GM10248 (cell line): ENCODE results near the gene ZNF76.

Experiments
- CTCF ChIA-PET: fragments of 300-600 bp; sonication (Branson Sonifier 250); formaldehyde crosslinking; extraction: SDS; loops from one replicate; lab custom pipeline; 2021; ENCODE audit warnings: antibody characterized with exemption; lab: Yijun Ruan, JAX
- POLR2A ChIA-PET: fragments of 350-650 bp; sonication (Branson Sonifier 250); formaldehyde crosslinking; extraction: SDS; loops from one replicate; lab custom pipeline; 2020; ENCODE audit warnings: antibody characterized with exemption; lab: Yijun Ruan, JAX
- DNase-seq: peaks from one replicate; pipeline ENCODE4 v3.0.0; 2012; ENCODE audit errors: extremely low spot score
- TF ChIP-seq, protein P1 (sequence below): IDR thresholded peaks from 2 replicates; pipeline ENCODE4 v1.5.1; 2012; ENCODE audit warnings: mild to moderate bottlenecking, low read depth; ENCODE audit errors: extremely low read depth, missing control alignments, control extremely low read depth

ZNF76 gene

DNA sequence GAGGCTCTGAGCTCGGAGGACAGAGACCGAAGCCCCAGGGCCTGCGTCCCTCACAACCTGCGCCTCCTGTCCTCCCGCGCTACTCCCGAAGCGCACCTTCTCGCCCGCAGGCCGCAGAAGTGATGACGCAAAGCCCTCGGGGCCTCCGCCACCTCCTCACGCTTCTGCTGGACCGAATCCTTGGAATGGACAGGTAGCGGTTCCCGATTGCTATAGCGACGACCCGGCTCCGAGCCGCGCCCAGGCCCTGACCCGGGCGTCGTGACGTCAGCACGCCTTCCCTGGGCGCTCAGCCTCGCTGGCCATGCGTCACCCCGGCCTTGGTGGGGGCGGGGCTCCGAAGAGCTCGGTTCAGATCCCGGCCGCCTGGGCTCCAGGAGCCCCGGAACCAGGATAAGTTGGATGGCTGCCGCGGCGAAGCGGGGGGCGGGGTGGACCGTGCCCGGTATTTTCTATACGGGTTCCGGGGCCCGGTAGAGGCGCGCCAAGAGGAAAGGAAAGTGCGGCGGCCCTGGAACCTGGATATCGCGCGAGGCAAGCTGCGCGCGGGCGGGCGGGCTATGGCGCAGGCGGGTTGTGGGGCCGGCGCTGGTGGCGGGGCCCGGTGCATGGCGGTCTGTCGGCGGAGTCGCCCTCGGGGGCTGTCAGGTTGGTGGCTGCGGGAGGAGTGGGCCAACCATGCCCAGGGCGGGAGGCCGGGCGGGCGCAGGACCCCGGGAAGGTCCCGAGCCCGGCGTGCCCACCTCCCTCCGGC lies at the start of gene ZNF76:
Gene ZNF76, plus strand, starts transcription at position 542 of the 754 bp plus-strand sequence. CDS start 21,417 bp downstream, outside the sequence.
- ChIA-PET CTCF (interaction anchor here (0.9 to 7.3 kb wide), 6 partner anchors 10 to 477 kb away, joined by 3 to 63 read pairs (median 4); partner anchors contain the start of gene ARMC12), POLR2A (no interaction called here)
- TF ChIP-seq, protein P1, sequence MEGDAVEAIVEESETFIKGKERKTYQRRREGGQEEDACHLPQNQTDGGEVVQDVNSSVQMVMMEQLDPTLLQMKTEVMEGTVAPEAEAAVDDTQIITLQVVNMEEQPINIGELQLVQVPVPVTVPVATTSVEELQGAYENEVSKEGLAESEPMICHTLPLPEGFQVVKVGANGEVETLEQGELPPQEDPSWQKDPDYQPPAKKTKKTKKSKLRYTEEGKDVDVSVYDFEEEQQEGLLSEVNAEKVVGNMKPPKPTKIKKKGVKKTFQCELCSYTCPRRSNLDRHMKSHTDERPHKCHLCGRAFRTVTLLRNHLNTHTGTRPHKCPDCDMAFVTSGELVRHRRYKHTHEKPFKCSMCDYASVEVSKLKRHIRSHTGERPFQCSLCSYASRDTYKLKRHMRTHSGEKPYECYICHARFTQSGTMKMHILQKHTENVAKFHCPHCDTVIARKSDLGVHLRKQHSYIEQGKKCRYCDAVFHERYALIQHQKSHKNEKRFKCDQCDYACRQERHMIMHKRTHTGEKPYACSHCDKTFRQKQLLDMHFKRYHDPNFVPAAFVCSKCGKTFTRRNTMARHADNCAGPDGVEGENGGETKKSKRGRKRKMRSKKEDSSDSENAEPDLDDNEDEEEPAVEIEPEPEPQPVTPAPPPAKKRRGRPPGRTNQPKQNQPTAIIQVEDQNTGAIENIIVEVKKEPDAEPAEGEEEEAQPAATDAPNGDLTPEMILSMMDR, result peak; percentile 56
- DNase-seq, result peak; percentile 98

DNA sequence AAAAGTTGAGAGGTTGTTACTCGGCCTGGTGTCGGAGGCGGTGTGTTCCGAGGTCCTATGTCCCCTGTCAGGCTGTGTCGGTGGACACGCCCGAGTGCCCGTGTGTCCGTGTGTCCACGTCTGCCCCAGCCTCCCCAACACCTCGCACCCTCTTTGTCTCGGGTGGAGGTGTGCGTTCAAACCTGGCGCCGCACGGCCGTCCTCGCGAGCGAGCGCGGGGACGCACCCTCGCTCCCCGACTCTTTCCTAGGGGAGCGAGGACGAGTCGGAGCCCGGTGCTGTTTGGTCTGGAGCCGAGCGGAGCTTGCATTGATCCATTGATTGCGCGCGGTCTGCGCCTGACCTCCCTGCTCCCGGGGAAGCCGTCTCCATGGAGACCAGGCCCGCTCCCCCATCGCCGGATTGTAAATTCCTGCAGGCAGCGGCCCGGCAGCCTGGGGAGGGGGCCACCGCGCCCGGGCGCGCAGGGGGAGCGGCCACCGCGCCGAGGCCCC lies 46.2 kb upstream of the ZNF76 start:
- ChIA-PET POLR2A (no interaction called here), CTCF (interaction anchor here (3.4 kb wide), 2 partner anchors 8 to 27 kb away, joined by 23 read pairs; no protein-coding TSS in a partner anchor)
- DNase-seq, result no peak
- TF ChIP-seq, protein P1, result no peak

DNA sequence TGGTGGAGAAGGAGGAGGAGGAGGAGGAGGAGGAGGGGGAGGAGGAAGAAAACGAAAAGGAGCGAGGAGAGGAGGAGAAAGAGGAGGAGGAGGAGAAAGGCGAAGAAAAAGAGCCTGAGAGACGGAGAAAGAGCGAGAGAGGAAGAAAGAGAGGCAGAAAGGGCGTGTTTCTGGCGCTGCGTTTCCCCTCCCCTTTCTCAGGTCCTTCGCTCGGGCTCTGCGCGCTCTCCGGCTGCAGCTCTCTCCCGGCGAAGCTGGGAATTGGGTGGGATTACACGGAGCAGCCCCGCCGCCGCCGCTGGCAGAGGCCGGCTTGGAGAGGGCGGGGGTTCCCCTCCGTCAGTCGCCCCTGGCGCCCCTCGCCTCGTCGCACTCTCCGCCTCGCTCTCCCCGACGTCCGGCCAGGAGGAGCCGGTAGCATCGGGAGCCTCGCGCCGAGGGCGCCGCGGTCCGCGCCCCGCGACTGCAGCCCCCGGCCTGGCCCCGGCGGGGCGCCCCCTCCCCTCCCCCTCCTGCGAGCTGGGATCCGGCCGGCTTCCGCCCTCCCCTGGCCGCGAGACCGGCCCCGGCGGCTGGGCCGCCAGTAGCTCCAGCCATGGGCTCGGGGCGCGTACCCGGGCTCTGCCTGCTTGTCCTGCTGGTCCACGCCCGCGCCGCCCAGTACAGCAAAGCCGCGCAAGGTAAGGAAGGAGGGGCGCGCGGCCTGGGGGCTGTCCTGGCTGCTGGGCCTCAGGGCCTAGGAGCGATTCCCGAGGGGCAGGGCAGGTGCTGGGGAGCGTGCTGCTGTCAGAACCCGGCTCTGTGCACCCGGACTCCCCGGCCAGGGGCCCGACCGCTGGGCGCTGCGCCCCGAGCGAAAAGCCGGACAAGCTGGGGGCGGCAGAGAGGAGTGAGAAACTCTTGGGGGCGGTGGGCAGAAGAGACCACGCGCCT lies 45.4 kb upstream of the ZNF76 start, which contains the start of gene SCUBE3:
Gene SCUBE3, plus strand, starts transcription at position 133 of the 933 bp plus-strand sequence. Its CDS starts 463 bp downstream, at position 596.
- CTCF ChIA-PET, result interaction anchor here (1.8 to 3.4 kb wide), 3 partner anchors 9 to 26 kb away, joined by 4 to 23 read pairs (median 23); no protein-coding TSS in a partner anchor
- DNase-seq, result peak; percentile 68
- POLR2A ChIA-PET, result no interaction called here
- TF ChIP-seq, protein P1, result no peak

DNA sequence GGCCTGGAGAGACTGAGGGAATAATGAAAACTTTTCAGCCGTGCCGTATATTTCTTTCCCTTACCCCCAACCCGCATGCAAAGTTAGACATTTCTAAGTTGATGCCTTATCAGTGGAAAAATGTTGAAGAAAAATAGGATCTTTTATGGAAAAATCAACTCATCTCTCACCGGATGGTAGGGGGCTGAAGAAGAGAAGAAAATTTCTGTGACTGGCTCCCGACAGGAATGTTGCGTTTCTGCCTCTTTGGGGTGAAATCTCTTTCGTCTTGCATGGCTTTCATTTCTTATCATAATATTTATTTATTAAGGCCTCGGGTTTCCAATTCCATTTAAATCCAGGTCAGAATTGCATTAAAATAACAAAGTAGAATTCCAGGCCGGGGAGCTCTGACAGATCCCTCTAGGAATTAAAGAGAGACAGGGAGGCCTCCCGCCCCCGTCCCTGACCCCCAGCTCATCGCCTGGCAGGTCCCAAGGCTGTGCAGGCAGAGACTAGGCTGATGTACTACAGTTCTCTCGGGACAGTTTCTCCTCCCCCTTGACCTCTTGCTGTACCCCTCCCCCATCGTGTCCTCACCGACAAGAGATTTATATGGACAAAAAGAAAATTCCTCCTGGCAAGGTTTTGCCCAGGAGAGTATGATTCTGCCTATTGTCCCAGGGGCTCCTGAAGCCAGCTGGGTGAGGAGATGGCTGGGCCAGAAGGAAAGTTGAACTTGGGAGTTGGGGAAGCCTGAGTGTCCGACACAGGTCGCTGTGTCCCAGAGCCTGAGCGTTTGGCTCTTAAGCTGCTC lies 44.5 kb upstream of the ZNF76 start:
- POLR2A ChIA-PET, result no interaction called here
- DNase-seq, result no peak
- TF ChIP-seq, protein P1, result no peak
- CTCF ChIA-PET, result interaction anchor here (0.9 to 3.4 kb wide), 6 partner anchors 10 to 755 kb away, joined by 3 to 23 read pairs (median 4); no protein-coding TSS in a partner anchor

DNA sequence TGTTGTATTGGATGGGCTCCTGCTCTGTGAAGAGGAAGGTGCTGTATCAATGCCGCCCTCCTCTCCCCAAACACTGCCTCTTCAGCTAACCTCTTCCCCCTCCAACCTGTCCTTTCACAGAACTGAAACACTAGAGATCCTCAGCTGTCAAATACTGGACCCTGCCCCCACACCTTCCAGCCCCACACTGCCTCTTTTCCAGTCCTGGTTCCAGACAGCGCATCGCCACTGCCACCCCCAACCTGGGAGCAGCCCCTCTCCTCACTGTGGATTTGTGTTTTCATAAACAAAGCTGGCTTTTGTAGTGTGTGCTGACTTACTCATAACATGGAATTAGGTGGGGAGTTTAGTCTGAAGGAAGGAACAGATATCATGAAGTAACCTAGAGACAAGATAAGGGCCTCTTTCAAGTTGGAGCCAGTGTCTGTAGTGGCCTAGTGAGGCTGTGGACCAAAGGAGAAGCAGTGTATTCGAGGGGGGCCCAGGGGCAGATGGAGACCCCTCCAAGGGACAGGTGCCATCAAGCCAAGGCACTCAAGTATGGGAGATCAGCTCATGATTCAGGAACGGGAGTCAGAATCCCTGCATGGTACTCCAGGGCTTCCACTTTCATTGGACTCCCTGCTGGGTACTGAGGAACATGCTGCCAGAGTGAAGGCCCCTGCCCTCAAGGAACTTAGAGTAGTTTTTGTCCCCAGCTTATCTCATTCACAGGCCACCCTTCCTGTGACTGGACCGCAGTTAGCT lies 43.7 kb upstream of the ZNF76 start:
- ChIA-PET POLR2A (no interaction called here), CTCF (interaction anchor here (0.9 to 3.4 kb wide), 6 partner anchors 10 to 756 kb away, joined by 3 to 23 read pairs (median 4); no protein-coding TSS in a partner anchor)
- TF ChIP-seq, protein P1, result no peak
- no peak for DNase-seq
